SH-SY5Y (cell line): ENCODE results near the gene IL6R.
A peak's percentile ranks its signal among the peaks of the same experiment; 100 is the strongest.

Experiments
- GATA2 ChIP-seq: IDR thresholded peaks from 2 replicates; pipeline ENCODE4 v1.6.1; 2011; ENCODE audit warnings: mild to moderate bottlenecking, low read depth, low read length
- GATA3 ChIP-seq: IDR thresholded peaks from 2 replicates; pipeline ENCODE4 v1.6.1; 2011; ENCODE audit warnings: low read depth, mild to moderate bottlenecking, low read length, moderate library complexity

IL6R gene

GRCh38 chr1:154404984-154405746, at the start of gene IL6R:
Gene IL6R, plus strand, starts transcription at chr1:154405343. Its CDS starts 287 bp downstream, at chr1:154405630.
- TF ChIP-seq GATA3 (no peak), GATA2 (no peak)

GRCh38 chr1:154358519-154358918, 46.6 kb upstream of the IL6R start:
- no peak for TF ChIP-seq GATA3
- TF ChIP-seq GATA2, result no peak

- no peak for TF ChIP-seq GATA2
- no peak for TF ChIP-seq GATA3
These were observed 44.9 kb upstream of the IL6R start for GRCh38 chr1:154360288-154360687.

GRCh38 chr1:154361357-154361756, 43.8 kb upstream of the IL6R start:
- TF ChIP-seq GATA3 (no peak), GATA2 (no peak)

- TF ChIP-seq GATA3 (no peak), GATA2 (no peak)
These were observed 33.7 kb upstream of the IL6R start for GRCh38 chr1:154371436-154371835.

GRCh38 chr1:154379301-154379700, 25.8 kb upstream of the IL6R start:
- no peak for TF ChIP-seq GATA3
- no peak for TF ChIP-seq GATA2

GRCh38 chr1:154384650-154385489, 20.3 kb upstream of the IL6R start:
- TF ChIP-seq GATA3 (no peak), GATA2 (0 out of 2 replicates have a peak, but pooled peaks have one; percentile 11)

- TF ChIP-seq GATA2 (no peak), GATA3 (no peak)
These were observed 18.3 kb upstream of the IL6R start for GRCh38 chr1:154386643-154387352.

- TF ChIP-seq GATA3 (no peak), GATA2 (no peak)
These were observed 13.9 kb upstream of the IL6R start for GRCh38 chr1:154391086-154391770.

GRCh38 chr1:154398141-154398540, 7.0 kb upstream of the IL6R start:
- TF ChIP-seq GATA3 (no peak), GATA2 (no peak)

GRCh38 chr1:154398678-154399077, 6.5 kb upstream of the IL6R start:
- TF ChIP-seq GATA2, result no peak
- no peak for TF ChIP-seq GATA3

- TF ChIP-seq GATA2 (no peak), GATA3 (no peak)
These were observed 4.8 kb upstream of the IL6R start for GRCh38 chr1:154400381-154400801.

GRCh38 chr1:154402409-154402921, 2.7 kb upstream of the IL6R start:
- TF ChIP-seq GATA2 (no peak), GATA3 (no peak)
